GM18517 (cell line): Measurements from ENCODE around the gene SRM.
"Not testable (repeated sequence)": the region's sequence is repeated elsewhere in the genome, so short reads cannot be mapped to it uniquely, and the experiment has no call there.

Experiments used
- ATAC-seq: cut with Tn5 transposase; IDR thresholded peaks from one replicate; pipeline ENCODE4 v1.9.1; 2021; ENCODE audit warnings: mild to moderate bottlenecking, moderate library complexity; ENCODE audit not compliant: unreplicated experiment

SRM gene

GRCh38 chr1:11059968-11060830, at the start of gene SRM:
Gene SRM (minus strand): TSS chr1:11060018. CDS start chr1:11059943, 75 bp downstream.
- ATAC-seq = peak; percentile 76

DNA sequence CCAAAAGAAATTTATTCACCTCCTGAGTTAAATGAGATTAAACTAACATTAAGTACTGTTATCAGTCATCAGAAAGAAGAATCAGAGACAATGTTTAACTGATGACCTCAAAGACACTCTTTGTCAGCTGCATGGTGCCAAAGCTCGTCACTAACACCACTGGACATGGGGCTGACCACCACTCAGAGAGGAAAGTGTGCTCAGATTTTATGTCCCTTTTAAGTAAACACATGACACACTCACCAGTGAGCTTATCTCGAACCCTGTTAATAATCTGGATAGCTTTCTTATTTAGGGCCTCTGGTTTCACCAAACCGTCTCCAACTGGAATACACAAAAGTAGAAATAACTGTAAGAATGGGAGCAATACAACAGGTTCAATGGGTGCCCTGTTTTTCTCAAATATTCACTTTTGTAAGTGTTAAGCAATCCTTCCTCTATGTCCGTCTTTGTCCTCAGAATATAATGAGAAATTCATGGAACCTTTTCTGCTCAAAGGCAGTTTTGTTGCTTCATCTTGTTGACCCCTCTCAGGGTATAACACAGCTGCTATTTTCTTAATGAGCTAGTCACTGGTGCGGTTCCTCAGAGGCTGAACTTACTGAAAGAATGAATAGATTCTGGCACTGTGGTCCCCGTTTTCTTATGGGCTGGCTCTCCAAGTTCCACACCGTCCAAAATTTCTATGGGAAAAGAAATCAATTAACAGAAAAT, 49.4 kb upstream of the SRM start:
- no peak for ATAC-seq

DNA sequence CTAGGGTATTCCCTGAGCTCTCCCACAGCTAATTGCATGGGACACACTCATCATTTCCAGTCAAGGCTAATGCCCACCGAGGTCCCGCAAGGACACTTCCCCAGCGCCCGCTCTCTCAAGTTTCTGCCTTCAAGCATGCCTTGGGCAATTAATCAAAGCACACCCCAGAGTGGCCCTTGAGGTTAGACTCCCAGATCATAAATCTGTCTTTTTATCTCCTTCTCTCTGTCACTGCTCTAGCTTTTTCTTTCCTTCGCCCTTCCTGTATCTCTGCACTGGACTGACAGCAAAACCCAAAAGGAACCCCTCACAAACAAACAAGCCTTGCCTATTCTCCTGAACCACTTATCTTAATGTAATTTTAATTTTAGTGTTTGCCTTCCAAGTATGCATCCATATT, 47.8 kb upstream of the SRM start:
- no peak for ATAC-seq

DNA sequence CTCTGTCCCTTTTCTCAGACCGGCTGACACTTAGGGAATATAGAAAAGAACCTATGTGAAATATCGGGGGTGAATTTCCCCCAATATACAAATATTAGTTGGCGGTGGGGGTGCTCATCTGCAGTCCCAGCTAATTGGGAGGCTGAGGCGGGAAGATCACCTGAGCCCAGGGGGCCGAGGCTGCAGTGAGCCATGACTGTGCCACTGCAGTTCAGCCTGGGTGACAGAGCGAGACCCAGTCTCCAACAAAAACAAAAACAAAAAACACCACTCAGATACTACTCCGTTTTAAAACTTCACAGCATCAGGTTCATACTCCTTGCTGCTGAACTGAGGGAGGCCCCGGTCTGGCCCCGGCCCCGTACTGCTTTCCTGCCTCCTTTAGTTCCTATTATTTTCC, 45.8 kb upstream of the SRM start:
- ATAC-seq = no peak

- ATAC-seq = no peak
Measured at GRCh38 chr1:11101347-11101746, 41.5 kb upstream of the SRM start.

GRCh38 chr1:11100806-11101205, 41.0 kb upstream of the SRM start:
- ATAC-seq = not testable (repeated sequence)

DNA sequence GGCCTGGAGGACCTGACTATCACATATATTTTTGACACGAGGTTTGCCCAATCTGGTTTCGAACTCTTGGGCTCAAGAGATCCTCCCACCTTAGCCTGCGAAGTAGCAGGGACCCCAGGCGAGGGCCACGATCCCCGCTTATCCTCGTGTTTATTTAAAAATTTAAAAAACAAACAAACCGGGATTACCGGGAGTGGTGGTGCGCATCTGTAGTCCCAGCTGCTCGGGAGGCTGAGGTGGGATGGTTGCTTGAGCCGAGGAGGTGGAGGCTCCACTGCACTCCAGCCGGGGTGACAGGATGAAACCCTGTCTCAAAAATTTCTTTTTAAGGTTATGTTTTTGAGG, 40.3 kb upstream of the SRM start:
- no peak for ATAC-seq

GRCh38 chr1:11099310-11100148, 39.7 kb upstream of the SRM start, which contains the start of gene EXOSC10:
Gene EXOSC10 (minus strand): TSS chr1:11099869. CDS start chr1:11099831, 38 bp downstream.
- peak; percentile 84 for ATAC-seq

DNA sequence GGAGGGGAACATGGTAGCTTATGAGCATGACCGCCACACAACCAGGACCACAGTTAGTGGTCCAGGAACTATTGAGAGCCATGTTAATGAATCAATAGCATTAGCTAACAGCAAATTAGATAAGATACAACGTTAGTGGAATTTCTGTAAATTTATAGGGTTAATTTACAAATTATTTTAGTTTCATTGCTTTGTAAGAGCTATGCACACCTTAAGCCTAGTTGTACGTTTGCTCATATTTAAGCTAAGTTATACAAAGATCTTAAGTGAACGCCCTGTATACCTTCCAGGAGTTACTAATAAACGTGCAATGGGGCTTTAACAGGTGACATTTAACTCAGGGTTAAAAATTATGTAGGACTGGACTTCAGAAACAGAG, 39.1 kb upstream of the SRM start:
- no peak for ATAC-seq

DNA sequence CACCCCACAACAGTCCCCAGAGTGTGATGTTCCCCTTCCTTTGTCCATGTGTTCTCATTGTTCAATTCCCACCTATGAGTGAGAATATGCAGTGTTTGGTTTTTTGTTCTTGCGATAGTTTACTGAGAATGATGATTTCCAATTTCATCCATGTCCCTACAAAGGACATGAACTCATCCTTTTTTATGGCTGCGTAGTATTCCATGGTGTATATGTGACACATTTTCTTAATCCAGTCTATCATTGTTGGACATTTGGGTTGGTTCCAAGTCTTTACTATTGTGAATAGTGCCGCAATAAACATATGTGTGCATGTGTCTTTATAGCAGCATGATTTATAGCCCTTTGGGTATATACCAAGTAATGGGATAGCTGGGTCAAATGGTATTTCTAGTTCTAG, 24.0 kb upstream of the SRM start:
- ATAC-seq = not testable (repeated sequence)

DNA sequence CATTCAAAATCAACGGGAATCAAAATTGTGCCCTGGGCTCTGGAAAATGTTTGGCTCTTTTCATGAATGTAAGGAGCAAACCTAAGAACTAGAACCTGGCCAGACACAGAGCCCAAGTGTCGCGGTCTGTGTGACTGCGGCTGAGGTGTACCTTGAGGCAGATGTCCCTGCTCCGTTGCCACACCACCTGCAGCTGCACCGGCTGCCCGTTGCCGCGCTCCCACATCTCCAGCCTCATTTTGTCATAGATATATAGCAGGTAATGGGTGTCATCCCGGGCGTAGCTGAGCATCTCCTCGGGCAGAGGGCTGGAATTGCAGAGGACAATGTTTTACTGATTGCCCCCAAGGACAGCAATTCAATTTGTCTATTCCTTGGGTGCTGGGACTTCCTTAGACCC, 21.1 kb upstream of the SRM start:
- no peak for ATAC-seq

GRCh38 chr1:11078631-11079030, 18.8 kb upstream of the SRM start:
- no peak for ATAC-seq

DNA sequence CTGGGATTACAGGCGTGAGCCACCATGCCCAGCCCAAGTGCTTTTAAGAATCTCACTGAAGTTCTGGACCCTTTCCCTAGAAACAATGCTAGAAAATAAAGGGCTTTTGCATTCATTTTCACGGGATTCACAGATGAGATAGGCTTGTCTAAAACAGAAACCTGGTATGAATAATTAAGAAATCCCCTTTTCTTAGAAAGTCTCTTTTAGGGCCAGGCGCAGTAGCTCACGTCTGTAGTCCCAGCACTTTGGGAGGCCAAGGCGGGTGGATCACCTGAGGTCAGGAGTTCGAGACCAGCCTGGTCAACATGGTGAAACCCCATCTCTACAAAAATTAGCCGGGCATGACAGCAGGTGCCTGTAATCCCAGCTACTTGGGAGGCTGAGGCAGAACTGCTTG, 13.6 kb upstream of the SRM start:
- ATAC-seq = not testable (repeated sequence)

- no peak for ATAC-seq
Measured at GRCh38 chr1:11072216-11072917, 12.5 kb upstream of the SRM start.

DNA sequence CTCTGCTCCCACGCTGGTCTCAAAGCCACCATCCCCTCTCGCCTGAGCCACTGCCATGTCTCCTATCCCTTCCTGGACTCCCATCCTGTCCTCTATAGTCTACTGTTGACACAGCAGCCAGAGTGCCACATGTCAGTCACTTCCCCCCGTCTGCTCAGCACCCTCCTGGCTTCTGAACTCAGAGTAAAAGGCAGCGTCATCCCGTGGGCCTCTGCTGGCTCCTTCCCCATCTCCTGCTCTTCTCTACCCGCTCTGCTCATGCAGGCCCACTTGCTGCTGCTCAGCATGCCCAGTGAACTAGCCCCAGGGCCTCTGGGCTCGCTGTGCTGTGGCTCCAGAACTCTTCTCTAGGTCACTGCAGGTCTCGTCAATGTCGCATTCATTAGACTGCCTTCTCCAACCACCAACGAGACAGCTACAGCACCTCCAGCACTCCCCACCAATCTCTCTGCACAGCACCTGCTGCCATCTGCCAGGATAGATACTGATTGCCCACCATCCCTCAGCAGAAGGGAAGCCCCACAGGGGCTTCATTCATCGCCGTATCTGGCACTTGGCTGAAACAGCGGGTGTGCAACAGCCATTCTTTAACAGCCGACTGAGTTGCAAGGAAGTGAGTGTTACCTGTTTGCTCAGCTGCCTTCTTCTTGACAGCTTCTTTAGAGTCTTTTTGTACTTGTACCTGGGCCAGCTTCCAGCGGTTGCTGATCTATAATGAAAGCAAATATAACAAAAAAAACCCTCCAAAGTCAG, 11.8 kb upstream of the SRM start:
- ATAC-seq = no peak

- no peak for ATAC-seq
Measured at GRCh38 chr1:11070876-11071275, 11.1 kb upstream of the SRM start.

DNA sequence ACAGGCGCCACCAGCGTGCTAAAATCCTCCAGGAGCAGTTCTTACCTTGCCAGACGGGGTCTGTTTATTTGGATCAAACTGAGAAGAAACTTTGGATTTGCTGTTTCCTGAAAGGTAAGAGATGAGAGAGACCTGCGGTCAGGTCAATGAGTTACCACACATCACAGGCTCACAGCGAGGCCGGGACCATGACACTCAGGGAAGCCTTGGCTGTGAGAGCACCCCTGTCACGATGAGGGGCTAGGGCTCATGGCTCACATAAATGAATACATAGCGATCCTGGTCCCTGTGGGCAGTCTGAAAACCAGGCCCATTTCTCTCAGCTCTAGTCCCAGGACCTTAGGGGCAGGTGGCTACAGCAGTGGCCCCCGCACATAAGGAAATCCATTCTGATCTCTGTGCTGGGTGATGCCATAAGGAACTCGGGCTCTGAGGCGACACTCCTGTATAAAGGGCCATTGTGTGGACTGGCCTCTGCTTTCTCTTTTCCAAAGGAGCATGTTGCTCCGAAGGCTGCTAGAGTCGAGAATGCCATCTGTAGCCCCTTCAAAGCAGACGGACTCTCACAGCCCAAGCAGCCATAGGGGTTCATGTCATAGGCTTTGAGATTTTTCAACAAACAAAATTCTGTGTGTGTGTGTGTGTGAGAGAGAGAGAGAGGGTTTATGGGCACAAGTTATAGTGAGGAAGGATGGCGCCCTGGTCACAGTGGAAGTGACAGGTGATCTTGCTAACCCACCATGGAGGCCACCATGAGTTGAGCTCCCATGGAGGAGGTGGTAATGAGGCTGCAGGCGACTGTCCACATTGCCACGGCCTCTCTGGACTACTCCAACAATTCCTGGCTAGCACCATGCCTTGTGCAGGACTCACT, 9.0 kb upstream of the SRM start:
- no peak for ATAC-seq

GRCh38 chr1:11067716-11068599, 8.1 kb upstream of the SRM start:
- ATAC-seq = no peak
